ENCODE measurements around the gene KLHL35. TPM values are rescaled to one million over a fixed set of nuclear protein-coding genes. Genes with fewer than 3 reads are reported as not detected.
"Not testable (repeated sequence)": the region's sequence is repeated elsewhere in the genome, so short reads cannot be mapped to it uniquely, and the experiment has no call there.

KLHL35 gene
- total RNA-seq, 1 donor from 2014 or later: 1.7 TPM

DNA sequence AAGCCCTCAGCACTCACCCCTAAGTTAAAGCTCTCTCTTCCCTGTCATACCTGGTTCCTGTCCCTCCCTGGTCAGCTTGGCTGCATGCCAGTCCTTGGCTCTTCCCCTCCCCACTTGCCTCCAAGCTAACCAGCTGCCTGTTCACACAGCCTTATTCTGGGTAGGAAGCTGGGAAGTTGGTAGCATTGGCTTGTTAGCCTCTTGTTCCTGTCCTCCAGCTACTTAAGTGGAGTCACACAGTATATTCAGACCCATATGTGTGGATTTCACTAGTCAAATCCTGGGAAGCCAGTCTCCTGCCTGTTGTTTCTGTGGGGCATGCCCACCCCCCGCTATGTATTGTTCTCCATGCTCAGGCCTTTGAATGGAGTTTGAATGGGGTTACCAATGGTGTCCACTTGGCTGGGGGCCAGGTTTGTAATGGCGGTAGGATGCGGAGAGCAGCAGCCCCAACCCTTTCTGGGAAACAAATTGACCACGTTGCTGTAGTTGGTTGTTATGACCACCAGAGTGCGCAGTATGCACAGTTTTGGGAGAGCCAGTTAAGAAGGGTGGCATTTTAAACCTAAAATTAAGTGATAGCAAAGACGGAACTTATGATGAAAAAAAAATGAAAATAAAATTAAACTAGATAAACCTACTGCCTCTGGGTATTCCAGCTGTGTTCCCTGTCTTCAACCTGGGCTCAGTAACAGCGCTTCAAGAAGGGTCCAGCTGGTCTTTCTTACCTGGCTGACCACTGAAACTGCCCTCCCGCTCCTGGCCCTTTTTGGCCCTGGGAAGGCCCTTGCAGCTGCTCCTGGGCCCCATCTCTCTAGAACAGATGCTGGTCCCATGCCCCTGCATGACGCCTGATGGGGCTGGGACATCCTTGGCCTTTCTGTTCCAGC, 44.4 kb downstream of the KLHL35 start:
- intact Hi-C loops (cut with micrococcal nuclease): loop anchor here (1.0 to 5.0 kb wide), 4 partner anchors 36 to 144 kb away; partner anchors contain the start of gene ARRB1
- Mint-ChIP-seq H3K9me3 (no peaks in the 10 kb centered on the region), H3K4me3 (no peak overlapping the region), H3K36me3 (ENCODE audit: low read depth) (no peaks in the 10 kb centered on the region), H3K4me1 (peaks cover 10% of the 10 kb centered on the region), H3K27ac (no peak overlapping the region), H3K27me3 (peaks cover 20% of the 10 kb centered on the region)
- DNase-seq: peak; percentile 92

DNA sequence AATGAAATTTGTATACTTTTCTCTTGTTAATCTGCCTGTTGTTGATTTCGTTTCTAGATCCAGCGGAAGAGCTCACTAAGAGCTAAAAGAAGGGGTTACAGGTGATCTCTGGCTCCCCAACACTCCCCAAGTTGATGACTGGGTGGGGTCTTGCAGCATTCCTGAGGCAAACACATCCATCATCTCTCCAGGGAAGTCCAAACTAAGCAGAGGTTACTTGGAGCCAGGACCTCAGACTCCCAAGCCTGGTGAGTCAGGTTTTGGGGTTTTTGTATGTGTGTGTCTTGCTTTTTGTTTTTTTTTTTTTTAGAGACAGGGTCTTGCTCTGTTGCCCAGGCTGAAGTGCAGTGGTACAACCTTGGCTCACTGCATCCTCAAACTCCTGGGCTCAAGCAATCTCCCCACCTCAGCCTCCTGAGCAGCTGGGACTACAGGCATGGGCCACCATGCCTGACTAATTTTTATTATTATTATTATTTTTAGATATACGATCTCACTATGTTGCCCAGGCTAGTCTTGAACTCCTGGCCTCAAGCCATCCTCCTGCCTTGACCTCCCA, 45.2 kb downstream of the KLHL35 start:
- intact Hi-C loops (cut with micrococcal nuclease): loop anchor here (1.0 to 5.0 kb wide), 4 partner anchors 36 to 144 kb away; partner anchors contain the start of gene ARRB1
- no peaks in the 10 kb centered on the region for H3K9me3 Mint-ChIP-seq
- peaks cover 20% of the 10 kb centered on the region for H3K27me3 Mint-ChIP-seq
- no peak for DNase-seq
- H3K27ac Mint-ChIP-seq: no peak overlapping the region
- no peak overlapping the region for H3K4me3 Mint-ChIP-seq
- no peaks in the 10 kb centered on the region for H3K36me3 Mint-ChIP-seq (ENCODE audit: low read depth)
- peaks cover 17% of the 10 kb centered on the region for H3K4me1 Mint-ChIP-seq

DNA sequence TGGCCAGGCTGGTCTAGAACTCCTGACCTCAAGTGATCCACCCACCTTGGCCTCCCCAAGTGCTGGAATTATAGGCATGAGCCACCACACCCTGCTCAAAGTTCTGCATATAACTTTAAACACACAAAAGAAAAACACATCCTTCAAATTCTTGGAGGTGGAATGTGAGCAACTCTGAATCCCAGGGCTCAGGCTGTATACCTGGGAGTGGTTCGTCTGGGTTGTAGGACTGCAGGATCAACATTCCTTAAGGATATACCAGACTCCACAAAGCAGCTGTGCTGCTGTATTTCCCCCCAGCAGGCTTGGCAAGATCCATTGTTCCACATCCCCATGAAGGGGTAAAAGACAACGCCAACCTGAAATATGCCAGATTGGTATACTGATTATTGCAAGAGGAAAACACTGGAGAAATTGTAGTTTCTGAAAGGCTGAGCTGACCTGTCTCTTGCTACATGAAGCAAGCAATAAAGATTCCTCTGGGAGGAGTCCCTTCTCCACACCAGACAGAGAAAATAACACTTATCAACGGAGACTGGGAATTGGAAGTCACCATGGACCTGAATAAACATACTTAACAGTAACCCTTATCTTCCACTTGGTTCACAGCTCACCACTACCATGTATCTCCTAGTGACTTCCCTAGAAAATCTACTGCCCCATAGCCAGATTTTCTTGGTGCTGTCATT, 45.9 kb downstream of the KLHL35 start:
- peaks cover 17% of the 10 kb centered on the region for H3K4me1 Mint-ChIP-seq
- no peak for DNase-seq
- no peak overlapping the region for H3K4me3 Mint-ChIP-seq
- no peaks in the 10 kb centered on the region for H3K9me3 Mint-ChIP-seq
- H3K27ac Mint-ChIP-seq: no peak overlapping the region
- peaks cover 20% of the 10 kb centered on the region for H3K27me3 Mint-ChIP-seq
- H3K36me3 Mint-ChIP-seq (ENCODE audit: low read depth): no peaks in the 10 kb centered on the region
- intact Hi-C loops (cut with micrococcal nuclease): loop anchor here (5.0 kb wide), 1 partner anchor 35 kb away; the partner anchor contains the start of gene ARRB1

DNA sequence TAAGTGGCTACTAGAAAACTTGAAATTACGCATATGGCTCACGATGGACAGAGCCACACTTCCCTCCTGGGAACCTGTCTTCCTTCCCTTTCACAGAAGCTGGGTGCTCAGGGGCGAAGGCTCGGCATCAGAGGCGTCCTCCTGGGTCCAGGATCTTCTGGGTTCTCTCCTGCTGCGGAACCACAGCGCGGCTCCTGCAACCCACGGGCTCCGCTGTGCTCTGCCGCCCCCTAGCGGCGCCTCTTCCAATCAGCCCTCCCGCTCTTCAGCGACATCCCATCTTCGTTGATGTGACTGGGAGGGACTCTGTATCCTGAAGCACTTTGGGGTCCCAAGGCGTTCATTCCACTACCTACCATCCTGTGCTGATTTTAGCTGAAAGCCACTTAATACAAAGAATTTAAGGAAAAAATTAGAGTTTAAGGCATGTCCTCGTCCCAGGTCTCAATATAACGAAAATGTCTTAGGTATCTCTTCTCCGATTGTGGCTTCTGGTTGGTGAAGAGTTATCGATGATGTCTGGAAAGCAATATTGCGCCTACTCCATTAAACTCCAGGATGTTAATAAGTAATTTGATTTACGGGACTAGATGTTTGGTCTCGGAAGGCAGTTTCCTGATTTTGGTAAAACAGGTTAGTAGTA, 48.4 kb downstream of the KLHL35 start:
- Mint-ChIP-seq H3K4me3 (peak overlapping the region; percentile 28), H3K27ac (no peak overlapping the region), H3K36me3 (ENCODE audit: low read depth) (no peaks in the 10 kb centered on the region), H3K27me3 (peaks cover 10% of the 10 kb centered on the region), H3K9me3 (no peaks in the 10 kb centered on the region), H3K4me1 (peaks cover 22% of the 10 kb centered on the region)
- intact Hi-C loops (cut with micrococcal nuclease): loop anchor here (1.0 to 5.0 kb wide), 3 partner anchors 32 to 104 kb away; partner anchors contain the start of gene ARRB1
- peak; percentile 94 for DNase-seq

DNA sequence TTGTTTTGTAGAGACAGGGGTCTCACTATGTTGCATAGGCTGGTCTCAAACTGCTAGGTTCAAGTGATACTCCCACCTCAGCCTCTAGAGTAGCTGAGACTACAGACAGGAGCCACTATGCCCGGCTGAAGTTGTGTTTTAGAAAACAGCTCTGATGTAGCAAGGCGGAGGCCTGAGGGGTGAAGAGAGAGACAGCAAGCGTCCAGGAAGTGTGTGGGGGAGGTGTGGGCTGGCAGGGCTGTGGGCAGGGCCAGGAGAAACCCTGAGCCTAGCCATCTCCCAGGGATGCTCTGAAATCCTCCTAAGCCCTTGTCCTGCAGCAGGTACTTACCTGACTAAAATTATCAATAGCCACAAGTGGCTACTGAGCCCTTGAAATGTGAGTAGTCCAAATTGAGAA, 49.8 kb downstream of the KLHL35 start:
- no peaks in the 10 kb centered on the region for H3K36me3 Mint-ChIP-seq (ENCODE audit: low read depth)
- peaks cover 10% of the 10 kb centered on the region for H3K27me3 Mint-ChIP-seq
- intact Hi-C loops (cut with micrococcal nuclease): no loop called here
- H3K4me3 Mint-ChIP-seq: peak overlapping the region; percentile 20
- H3K9me3 Mint-ChIP-seq: no peaks in the 10 kb centered on the region
- H3K27ac Mint-ChIP-seq: peak overlapping the region; percentile 48
- peak; percentile 77 for DNase-seq
- peaks cover 22% of the 10 kb centered on the region for H3K4me1 Mint-ChIP-seq

DNA sequence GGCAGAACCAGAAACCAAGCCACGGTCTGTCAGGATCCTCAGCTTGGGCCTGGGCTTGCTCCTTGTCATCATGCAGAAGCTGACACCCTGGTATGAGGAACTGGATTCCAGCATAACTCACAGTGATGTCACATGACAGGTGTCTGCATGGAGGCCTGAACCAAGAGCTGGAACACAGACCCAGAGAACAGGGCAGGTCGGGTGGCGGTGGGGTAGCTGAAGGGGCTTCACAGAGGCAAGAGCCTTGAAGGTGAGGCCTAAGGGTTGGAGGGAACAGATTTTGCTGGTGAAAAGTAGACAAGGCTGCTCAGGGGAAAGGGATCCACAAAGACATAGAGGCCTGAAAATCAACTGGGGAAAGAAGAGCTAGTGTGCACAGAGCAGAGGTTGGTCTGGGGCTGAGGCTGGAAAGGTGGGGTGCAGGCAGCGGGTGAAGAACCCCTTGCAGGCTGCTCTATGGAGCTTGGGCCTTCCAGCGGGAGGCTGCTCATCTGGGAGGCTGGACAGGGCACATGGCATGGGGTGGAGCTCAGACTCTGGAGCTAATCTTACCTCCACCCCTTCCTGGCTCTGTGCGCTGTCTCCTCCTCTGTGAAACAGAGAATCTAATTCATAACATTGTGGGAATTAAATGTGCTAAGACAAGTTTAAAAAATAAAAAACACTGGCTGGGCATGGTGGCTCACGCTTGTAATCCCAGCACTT, 52.1 kb downstream of the KLHL35 start:
- peaks cover under 1% of the 10 kb centered on the region for H3K27me3 Mint-ChIP-seq
- H3K27ac Mint-ChIP-seq: no peak overlapping the region
- peaks cover 22% of the 10 kb centered on the region for H3K4me1 Mint-ChIP-seq
- H3K36me3 Mint-ChIP-seq (ENCODE audit: low read depth): no peaks in the 10 kb centered on the region
- H3K9me3 Mint-ChIP-seq: no peaks in the 10 kb centered on the region
- no peak overlapping the region for H3K4me3 Mint-ChIP-seq
- intact Hi-C loops (cut with micrococcal nuclease): no loop called here
- DNase-seq: no peak

DNA sequence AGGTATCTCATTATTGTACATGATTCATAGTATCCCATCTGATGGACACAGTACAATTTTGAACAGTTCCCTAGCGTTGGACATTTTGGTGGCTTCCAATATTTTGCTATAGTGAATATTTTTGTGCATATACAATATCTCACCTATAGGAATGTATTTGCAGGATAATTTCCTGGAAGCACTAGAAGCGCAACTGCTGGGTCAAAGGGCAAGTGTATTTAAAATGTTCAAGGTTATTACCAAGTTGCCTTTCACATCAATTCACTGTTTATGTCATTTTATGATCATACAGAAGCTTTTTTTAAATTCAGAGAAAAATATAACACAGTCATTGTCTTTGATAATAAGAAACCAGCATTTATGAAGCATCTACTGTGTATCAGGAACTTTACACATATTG, 52.8 kb downstream of the KLHL35 start:
- intact Hi-C loops (cut with micrococcal nuclease): no loop called here
- no peak overlapping the region for H3K4me3 Mint-ChIP-seq
- DNase-seq: no peak
- no peak overlapping the region for H3K27ac Mint-ChIP-seq
- H3K36me3 Mint-ChIP-seq (ENCODE audit: low read depth): no peaks in the 10 kb centered on the region
- H3K4me1 Mint-ChIP-seq: peaks cover 22% of the 10 kb centered on the region
- no peaks in the 10 kb centered on the region for H3K9me3 Mint-ChIP-seq
- no peaks in the 10 kb centered on the region for H3K27me3 Mint-ChIP-seq

DNA sequence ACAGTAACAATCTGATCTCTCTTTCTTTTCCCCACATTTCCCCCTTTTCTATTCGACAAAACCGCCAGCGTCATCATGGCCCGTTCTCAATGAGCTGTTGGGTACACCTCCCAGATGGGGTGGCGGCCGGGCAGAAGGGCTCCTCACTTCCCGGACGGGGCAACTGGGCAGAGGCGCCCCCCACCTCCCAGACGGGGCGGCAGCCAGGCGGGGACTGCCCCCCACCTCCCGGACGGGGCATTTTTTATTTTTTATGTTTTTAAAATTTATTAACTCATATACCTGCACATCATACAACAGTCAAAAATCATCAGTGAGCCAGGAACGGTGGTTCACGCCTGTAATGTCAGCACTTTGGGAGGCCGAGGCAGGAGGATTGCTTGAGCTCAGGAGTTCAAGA, 54.2 kb downstream of the KLHL35 start:
- H3K4me3 Mint-ChIP-seq; H3K27ac Mint-ChIP-seq; DNase-seq; H3K27me3 Mint-ChIP-seq; H3K36me3 Mint-ChIP-seq (ENCODE audit: low read depth); intact Hi-C loops (cut with micrococcal nuclease); H3K9me3 Mint-ChIP-seq: not testable (repeated sequence)
- peaks cover 13% of the 10 kb centered on the region for H3K4me1 Mint-ChIP-seq

DNA sequence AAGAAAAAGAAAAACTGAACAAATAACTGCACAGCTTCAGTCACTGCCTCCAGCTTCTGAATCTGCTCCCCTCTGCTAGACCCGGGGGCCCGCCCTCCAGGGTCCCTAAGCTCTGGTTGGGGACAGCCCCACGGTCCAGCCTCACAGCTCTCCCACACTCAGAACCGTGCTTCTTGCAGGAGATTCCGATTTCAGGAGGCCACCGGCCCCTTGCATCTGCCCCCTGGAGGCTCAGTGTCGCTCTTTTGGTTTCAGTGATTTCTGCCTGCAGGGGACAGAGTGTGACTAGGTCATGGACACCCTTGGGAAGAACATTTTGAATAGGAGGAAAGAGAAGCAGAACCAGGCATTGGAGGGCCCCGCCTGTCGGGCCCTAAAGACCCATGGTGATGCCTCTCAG, 56.8 kb downstream of the KLHL35 start:
- intact Hi-C loops (cut with micrococcal nuclease): no loop called here
- H3K27me3 Mint-ChIP-seq: no peaks in the 10 kb centered on the region
- H3K4me1 Mint-ChIP-seq: peaks cover 10% of the 10 kb centered on the region
- no peak for DNase-seq
- no peaks in the 10 kb centered on the region for H3K36me3 Mint-ChIP-seq (ENCODE audit: low read depth)
- no peak overlapping the region for H3K4me3 Mint-ChIP-seq
- H3K9me3 Mint-ChIP-seq: no peaks in the 10 kb centered on the region
- H3K27ac Mint-ChIP-seq: no peak overlapping the region

DNA sequence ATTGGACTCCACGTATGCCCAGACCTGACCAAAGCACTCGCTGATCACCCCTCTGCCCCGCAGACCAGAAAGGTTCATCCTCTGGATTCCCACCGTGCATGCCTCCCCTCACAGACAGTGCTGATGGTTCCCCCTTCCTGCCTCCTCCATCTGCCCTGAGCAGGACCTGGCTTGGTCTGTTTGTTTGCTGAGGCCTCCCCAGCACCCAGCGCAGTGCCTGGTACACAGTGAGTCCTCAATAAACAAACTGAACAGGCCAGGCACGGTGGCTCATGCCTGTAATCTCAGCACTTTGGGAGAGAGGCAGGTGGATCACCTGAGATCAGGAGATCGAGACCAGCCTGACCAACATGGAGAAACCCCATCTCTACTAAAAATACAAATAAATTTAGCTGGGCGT, 57.4 kb downstream of the KLHL35 start:
- no peaks in the 10 kb centered on the region for H3K36me3 Mint-ChIP-seq (ENCODE audit: low read depth)
- H3K27me3 Mint-ChIP-seq: no peaks in the 10 kb centered on the region
- no peak for DNase-seq

DNA sequence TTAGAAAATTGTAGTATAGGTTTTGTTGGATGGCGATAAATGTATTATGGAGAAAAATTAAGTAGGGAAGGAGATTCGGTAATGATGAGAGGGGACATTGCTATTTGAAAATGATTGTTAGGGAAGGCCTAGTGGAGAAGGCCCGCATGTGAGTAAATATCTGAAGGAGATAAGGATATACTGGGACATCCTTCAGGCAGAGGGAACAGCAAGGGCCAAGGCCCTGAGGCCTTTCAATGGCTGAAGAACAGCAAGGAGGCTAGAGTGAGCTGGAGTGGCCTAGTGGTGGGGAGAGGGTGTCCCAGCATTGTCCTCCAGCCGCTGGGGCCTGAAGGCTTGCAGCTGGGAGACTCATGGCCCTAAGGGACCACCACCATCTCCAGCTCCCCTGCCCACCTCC, 58.4 kb downstream of the KLHL35 start:
- intact Hi-C loops (cut with micrococcal nuclease): no loop called here
- no peak overlapping the region for H3K27ac Mint-ChIP-seq

More for the DNA sequence above, 57.4 kb downstream of the KLHL35 start:
- Mint-ChIP-seq H3K4me1 (peaks cover 6% of the 10 kb centered on the region), H3K27ac (no peak overlapping the region), H3K9me3 (no peaks in the 10 kb centered on the region), H3K4me3 (no peak overlapping the region)
- intact Hi-C loops (cut with micrococcal nuclease): no loop called here

DNA sequence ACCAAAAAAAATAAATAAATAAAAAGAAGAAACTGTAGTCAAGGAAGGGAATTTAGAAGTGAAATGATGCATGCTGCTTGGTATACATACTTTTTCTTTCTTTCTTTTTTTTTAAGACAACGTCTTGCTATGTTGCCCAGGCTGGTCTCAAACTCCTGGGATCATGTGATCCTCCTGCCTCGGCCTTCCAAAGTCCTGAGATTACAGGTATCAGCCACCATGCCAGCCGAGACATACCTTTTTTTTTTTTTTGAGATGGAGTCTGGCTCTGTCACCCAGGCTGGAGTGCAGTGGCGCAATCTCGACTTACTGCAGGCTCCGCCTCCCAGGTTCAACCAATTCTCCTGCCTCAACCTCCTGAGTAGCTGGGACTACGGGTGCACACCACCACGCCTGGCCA, 59.8 kb downstream of the KLHL35 start:
- H3K27me3 Mint-ChIP-seq: no peaks in the 10 kb centered on the region
- H3K27ac Mint-ChIP-seq: no peak overlapping the region

More for the DNA sequence above, 58.4 kb downstream of the KLHL35 start:
- Mint-ChIP-seq H3K4me3 (no peak overlapping the region), H3K36me3 (ENCODE audit: low read depth) (peaks cover 3% of the 10 kb centered on the region), H3K27me3 (no peaks in the 10 kb centered on the region), H3K9me3 (no peaks in the 10 kb centered on the region), H3K4me1 (peaks cover 13% of the 10 kb centered on the region)
- no peak for DNase-seq

More for the DNA sequence above, 59.8 kb downstream of the KLHL35 start:
- no peak overlapping the region for H3K4me3 Mint-ChIP-seq
- intact Hi-C loops (cut with micrococcal nuclease): no loop called here
- H3K9me3 Mint-ChIP-seq: no peaks in the 10 kb centered on the region
- DNase-seq: no peak
- peaks cover 3% of the 10 kb centered on the region for H3K36me3 Mint-ChIP-seq (ENCODE audit: low read depth)
- H3K4me1 Mint-ChIP-seq: peaks cover 15% of the 10 kb centered on the region

Measured in activated CD4-positive, alpha-beta T cell treated with anti-CD3 and anti-CD28 coated beads, Interleukin-2, amount 10 ng/mL, durations not matched to agents 24 days and 14 days (primary cell).